GM12874 (cell line): ENCODE measurements around the gene ARL5A.

ENCODE experiments used
- CTCF ChIP-seq: IDR thresholded peaks from 2 replicates; pipeline ENCODE4 v1.5.1; 2011; ENCODE audit warnings: low read depth, mild to moderate bottlenecking, control low read depth, low read length, moderate library complexity; ENCODE audit not compliant: insufficient read depth

Gene ARL5A

GRCh38 chr2:151771599-151772358 lies 56.4 kb downstream of the ARL5A start:
- no peak for TF ChIP-seq CTCF

- TF ChIP-seq CTCF, result no peak
Measured at GRCh38 chr2:151770995-151771394, 57.2 kb downstream of the ARL5A start.

- no peak for TF ChIP-seq CTCF
Measured at GRCh38 chr2:151769606-151770005, 58.6 kb downstream of the ARL5A start.

GRCh38 chr2:151767536-151767935 lies 60.7 kb downstream of the ARL5A start:
- no peak for TF ChIP-seq CTCF

GRCh38 chr2:151766437-151767153 lies 61.6 kb downstream of the ARL5A start:
- TF ChIP-seq CTCF, result no peak

- no peak for TF ChIP-seq CTCF
Measured at GRCh38 chr2:151765760-151766410, 62.3 kb downstream of the ARL5A start.

- TF ChIP-seq CTCF, result no peak
Measured at GRCh38 chr2:151762694-151763093, 65.5 kb downstream of the ARL5A start.
